MM.1S (cell line): Measurements from ENCODE around the gene ADAMTS17.

ENCODE experiments used
- DNase-seq: peaks from one replicate; pipeline ENCODE4 v3.0.0-alpha.2; 2015
- H2AFZ ChIP-seq: fragments of 300-600 bp; sonication (generic); 2 replicates; pipeline ENCODE4 v1.6.0; 2016; ENCODE audit warnings: antibody characterized with exemption, low read length
- H3F3A ChIP-seq: fragments of 300-600 bp; sonication (generic); 2 replicates; pipeline ENCODE4 v1.6.1; 2016; ENCODE audit warnings: mild to moderate bottlenecking, antibody characterized with exemption, low read length, moderate library complexity, mixed read lengths; ENCODE audit not compliant: insufficient read depth
- H3K27ac ChIP-seq: fragments of 300-600 bp; sonication (generic); 2 replicates; pipeline ENCODE4 v1.5.1; 2016; ENCODE audit warnings: mild to moderate bottlenecking, low read length
- H3K27me3 ChIP-seq: fragments of 300-600 bp; sonication (generic); replicated peaks from 2 replicates; pipeline ENCODE4 v1.6.0; 2016; ENCODE audit warnings: low read length; ENCODE audit not compliant: insufficient read depth
- H3K36me3 ChIP-seq: fragments of 300-600 bp; sonication (generic); replicated peaks from 2 replicates; pipeline ENCODE4 v1.6.1; 2016; ENCODE audit warnings: mild to moderate bottlenecking, low read length, mixed read lengths; ENCODE audit not compliant: insufficient read depth
- H3K4me1 ChIP-seq: fragments of 300-600 bp; sonication (generic); 2 replicates; pipeline ENCODE4 v1.6.1; 2016; ENCODE audit warnings: low read length, mixed read lengths
- H3K4me2 ChIP-seq: fragments of 300-600 bp; sonication (generic); 2 replicates; pipeline ENCODE4 v1.6.0; 2016; ENCODE audit warnings: low read depth, low read length
- H3K4me3 ChIP-seq: fragments of 300-600 bp; sonication (generic); 2 replicates; pipeline ENCODE4 v1.5.1; 2016; ENCODE audit warnings: low read length, mixed read lengths
- H3K79me2 ChIP-seq: fragments of 300-600 bp; sonication (generic); 2 replicates; pipeline ENCODE4 v1.6.1; 2016; ENCODE audit warnings: mixed run types, low read length, mixed read lengths
- H3K9ac ChIP-seq: fragments of 300-600 bp; sonication (generic); 2 replicates; pipeline ENCODE4 v1.6.1; 2016; ENCODE audit warnings: low read length, mixed read lengths
- H3K9me2 ChIP-seq: fragments of 300-600 bp; sonication (generic); replicated peaks from 2 replicates; pipeline ENCODE4 v1.6.1; 2016; ENCODE audit warnings: mild to moderate bottlenecking, low read length, mixed read lengths; ENCODE audit not compliant: insufficient read depth
- H3K9me3 ChIP-seq: fragments of 300-600 bp; sonication (generic); replicated peaks from 2 replicates; pipeline ENCODE4 v1.6.1; 2016; ENCODE audit warnings: mild to moderate bottlenecking, low read length, mixed read lengths; ENCODE audit not compliant: insufficient read depth
- H4K20me1 ChIP-seq: fragments of 300-600 bp; sonication (generic); 2 replicates; pipeline ENCODE4 v1.6.1; 2016; ENCODE audit warnings: mild to moderate bottlenecking, low read length, moderate library complexity, mixed read lengths; ENCODE audit not compliant: insufficient read depth
- EZH2 ChIP-seq: fragments of 300-600 bp; sonication (generic); optimal IDR thresholded peaks from 2 replicates; pipeline ENCODE3; 2017; ENCODE audit warnings: low read depth, mild to moderate bottlenecking, antibody characterized with exemption, low read length, mixed read lengths
- EZH2phosphoT487 ChIP-seq: fragments of 300-600 bp; sonication (generic); IDR thresholded peaks from 2 replicates; pipeline ENCODE4 v1.6.1; 2018; ENCODE audit warnings: antibody characterized with exemption, low read length
- TF ChIP-seq, protein P1 (sequence below): fragments of 300-600 bp; sonication (generic); IDR thresholded peaks from 2 replicates; pipeline ENCODE4 v1.5.1; 2016; ENCODE audit warnings: antibody characterized with exemption, low read length, mixed read lengths

The ADAMTS17 gene

DNA sequence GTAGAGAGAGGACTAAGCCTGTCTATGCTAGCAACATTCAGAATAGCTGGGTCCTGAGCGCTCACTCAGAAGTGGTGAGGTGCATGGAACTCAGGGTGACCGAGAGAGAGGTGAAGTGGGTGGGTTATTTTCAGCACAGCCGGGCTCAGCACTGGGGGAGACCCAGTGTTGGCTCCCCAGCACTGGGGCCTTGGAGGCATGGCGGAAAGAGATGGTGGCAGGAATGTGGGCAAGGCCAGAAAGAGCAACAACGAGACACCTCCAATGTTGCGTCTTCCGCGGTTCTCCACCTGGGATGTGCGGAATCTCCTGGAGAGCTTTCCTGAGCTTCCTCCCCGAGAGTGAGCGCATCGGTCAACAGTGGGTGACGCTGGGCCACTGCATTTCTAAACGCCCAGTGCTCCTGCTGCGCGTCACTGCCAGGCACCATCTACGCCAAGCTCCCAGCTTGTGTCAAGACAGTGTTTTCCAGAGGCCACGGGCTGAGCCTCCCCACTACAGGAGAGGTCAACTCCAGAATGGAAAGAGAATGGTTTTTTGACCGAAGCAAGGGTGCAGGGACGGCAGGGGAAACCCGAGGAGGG, 148.4 kb downstream of the ADAMTS17 start:
- Histone ChIP-seq H3K36me3 (no peaks in the 10 kb centered on the region), H3K4me3 (no peak overlapping the region), H3K4me2 (no peak overlapping the region), H3K9ac (no peak overlapping the region), H2AFZ (no peak overlapping the region), H3K9me2 (no peaks in the 10 kb centered on the region), H3K4me1 (no peaks in the 10 kb centered on the region), H3K79me2 (no peaks in the 10 kb centered on the region), H3K9me3 (no peaks in the 10 kb centered on the region), H3K27ac (no peak overlapping the region), H4K20me1 (no peaks in the 10 kb centered on the region), H3K27me3 (no peaks in the 10 kb centered on the region), H3F3A (no peaks in the 10 kb centered on the region)
- no peak for TF ChIP-seq EZH2phosphoT487
- TF ChIP-seq EZH2 = no peak
- TF ChIP-seq, protein P1, sequence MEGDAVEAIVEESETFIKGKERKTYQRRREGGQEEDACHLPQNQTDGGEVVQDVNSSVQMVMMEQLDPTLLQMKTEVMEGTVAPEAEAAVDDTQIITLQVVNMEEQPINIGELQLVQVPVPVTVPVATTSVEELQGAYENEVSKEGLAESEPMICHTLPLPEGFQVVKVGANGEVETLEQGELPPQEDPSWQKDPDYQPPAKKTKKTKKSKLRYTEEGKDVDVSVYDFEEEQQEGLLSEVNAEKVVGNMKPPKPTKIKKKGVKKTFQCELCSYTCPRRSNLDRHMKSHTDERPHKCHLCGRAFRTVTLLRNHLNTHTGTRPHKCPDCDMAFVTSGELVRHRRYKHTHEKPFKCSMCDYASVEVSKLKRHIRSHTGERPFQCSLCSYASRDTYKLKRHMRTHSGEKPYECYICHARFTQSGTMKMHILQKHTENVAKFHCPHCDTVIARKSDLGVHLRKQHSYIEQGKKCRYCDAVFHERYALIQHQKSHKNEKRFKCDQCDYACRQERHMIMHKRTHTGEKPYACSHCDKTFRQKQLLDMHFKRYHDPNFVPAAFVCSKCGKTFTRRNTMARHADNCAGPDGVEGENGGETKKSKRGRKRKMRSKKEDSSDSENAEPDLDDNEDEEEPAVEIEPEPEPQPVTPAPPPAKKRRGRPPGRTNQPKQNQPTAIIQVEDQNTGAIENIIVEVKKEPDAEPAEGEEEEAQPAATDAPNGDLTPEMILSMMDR = no peak
- no peak for DNase-seq

DNA sequence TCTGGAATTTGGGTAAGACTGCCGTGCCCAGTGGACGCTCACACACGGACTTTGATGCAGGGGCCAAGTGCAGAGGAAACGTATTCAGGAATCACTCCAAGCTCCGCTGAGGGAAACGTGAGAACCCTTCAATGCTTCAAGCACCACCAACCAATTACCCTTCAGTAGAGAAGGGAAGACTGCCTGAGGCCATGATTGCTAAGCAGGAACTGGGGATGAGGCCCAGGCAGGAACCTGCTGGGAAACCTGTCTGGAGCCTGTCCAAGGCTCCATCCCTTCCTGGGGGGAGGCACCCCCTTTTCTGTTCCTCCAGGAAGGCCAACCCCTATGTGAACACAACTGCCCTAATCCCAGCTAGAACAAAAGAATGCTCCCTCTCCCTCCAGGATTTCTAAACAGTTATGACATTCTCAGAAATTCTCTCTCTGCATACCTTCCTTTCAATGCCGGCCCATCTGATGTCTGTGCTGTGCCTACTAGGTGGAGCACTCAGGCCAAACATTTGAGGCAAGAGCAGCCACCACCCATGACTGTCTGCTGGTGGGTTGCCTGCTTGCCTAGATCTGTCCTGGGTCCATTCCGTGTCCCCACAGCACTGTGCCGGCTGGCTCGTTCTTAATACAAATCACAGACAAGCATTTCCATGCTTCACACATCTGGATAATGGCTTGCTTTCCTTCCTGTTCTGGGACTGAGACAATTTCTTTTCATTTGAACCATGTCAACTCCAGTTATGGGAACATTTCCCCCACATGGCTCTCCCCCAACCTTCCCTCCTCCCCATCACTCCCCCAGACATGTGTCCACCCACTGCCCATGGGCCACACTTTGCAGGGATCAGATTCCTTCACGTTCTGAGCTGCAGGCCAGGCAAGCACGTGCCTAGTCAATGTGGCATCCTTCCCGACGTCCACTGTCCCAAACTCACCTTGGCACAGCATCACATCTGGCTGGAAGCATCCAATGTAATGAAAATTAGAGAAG, 149.4 kb downstream of the ADAMTS17 start:
- no peak overlapping the region for H3K4me2 ChIP-seq
- no peaks in the 10 kb centered on the region for H3K9me2 ChIP-seq
- no peaks in the 10 kb centered on the region for H4K20me1 ChIP-seq
- H3K4me1 ChIP-seq = no peaks in the 10 kb centered on the region
- H3K36me3 ChIP-seq = no peaks in the 10 kb centered on the region
- TF ChIP-seq EZH2phosphoT487 = no peak
- TF ChIP-seq, protein P1 = no peak
- no peak overlapping the region for H3K9ac ChIP-seq
- H3K27me3 ChIP-seq = no peaks in the 10 kb centered on the region
- H3K9me3 ChIP-seq = no peaks in the 10 kb centered on the region
- H3K4me3 ChIP-seq = no peak overlapping the region
- no peak overlapping the region for H2AFZ ChIP-seq
- H3K79me2 ChIP-seq = no peaks in the 10 kb centered on the region
- DNase-seq = no peak
- H3K27ac ChIP-seq = no peak overlapping the region
- H3F3A ChIP-seq = no peaks in the 10 kb centered on the region

DNA sequence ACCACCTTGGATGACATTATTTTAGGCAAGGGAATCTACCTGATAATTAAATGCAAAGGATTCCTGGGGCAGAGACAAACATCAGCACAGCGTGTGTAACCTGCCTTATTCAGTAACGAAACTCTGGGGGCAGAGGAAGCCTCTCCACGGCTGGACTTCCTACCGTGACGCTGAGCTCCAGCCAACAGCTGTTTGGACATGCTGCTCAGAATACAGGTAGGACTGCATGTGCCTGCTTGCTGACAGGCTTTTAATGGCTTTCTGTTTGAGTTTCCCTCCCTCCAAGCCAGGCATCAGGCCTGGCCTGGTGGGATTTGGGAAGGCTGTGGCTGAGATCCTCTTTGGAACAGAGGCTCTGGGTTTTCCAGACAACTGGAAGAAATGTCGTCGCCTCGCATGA, 150.6 kb downstream of the ADAMTS17 start:
- Histone ChIP-seq H3K4me3 (no peak overlapping the region), H3K4me2 (no peak overlapping the region), H2AFZ (no peak overlapping the region), H3K9ac (no peak overlapping the region), H3K27me3 (no peaks in the 10 kb centered on the region), H3K9me3 (no peaks in the 10 kb centered on the region), H3F3A (no peaks in the 10 kb centered on the region), H4K20me1 (no peaks in the 10 kb centered on the region), H3K9me2 (no peaks in the 10 kb centered on the region), H3K79me2 (no peaks in the 10 kb centered on the region), H3K36me3 (no peaks in the 10 kb centered on the region), H3K27ac (no peak overlapping the region), H3K4me1 (no peaks in the 10 kb centered on the region)
- DNase-seq = no peak
- TF ChIP-seq, protein P1 = no peak
- TF ChIP-seq EZH2 (no peak), EZH2phosphoT487 (no peak)
